ENCODE results near the gene CCL21. TPM values are rescaled to one million over a fixed set of nuclear protein-coding genes. Genes with fewer than 3 reads are reported as not detected.

CCL21 gene
- total and polyA plus RNA-seq, 2 of the 8 experiments (the other 6 are each of a cell fraction or from before 2014, with no cell fraction given): not detected

DNA sequence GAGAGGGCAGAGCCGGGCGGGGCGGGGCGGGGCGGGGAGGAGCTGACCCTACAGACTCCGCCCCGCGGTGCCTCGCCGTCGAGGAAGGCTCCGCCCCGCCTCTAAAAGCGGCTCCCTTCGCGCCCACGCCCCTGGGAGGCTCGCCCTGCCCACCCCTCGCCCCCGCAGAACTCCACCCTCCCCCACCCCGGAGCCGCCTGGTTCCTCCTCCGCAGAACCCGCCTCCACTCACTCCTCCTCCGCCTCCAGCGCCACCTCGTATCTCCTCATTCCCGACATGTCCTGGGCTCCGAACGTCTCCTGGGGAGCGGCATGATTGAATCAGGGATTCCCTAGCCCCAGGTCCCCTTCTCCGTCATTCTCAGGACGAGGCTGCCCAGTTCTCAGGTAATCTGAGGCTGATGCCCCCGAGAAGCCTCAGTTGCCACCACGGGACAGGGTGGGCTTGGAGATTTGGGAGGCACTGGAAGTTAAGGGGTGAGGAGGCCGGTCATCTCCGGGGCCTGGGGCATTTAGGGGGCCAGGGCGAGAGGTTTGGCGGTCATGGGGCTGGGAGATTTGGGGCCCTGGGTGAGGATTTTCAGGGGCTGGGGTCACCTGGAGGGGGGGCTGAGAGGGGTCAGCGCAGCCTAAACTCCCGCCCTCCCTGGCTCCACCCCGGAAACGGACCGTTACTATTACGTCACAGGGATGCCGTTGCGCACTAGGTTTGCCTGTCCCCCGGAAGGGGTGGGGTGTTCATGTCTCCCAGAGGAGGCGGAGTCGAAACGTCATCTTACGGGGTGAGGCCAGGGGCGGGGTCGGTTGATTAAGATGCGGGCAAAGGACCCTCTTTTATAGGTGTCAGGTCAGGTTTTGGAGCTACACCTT is 44.3 kb downstream of the CCL21 start (continued):
- no peak for TF ChIP-seq ATF3 (IDR thresholded peaks at IDR 0.05; ENCODE audit: insufficient read depth, low read depth, low read length)
- no peak for TF ChIP-seq EZH2 (IDR thresholded peaks at IDR 0.05; ENCODE audit: low read depth, low read length, severe bottlenecking)
- TF ChIP-seq SAP30 (IDR thresholded peaks at IDR 0.05; ENCODE audit: insufficient read depth, insufficient replicate concordance, low read length): peak; percentile 26
- 0 out of 4 replicates have a peak, but pooled peaks of 1 of the 2 experiments have one; percentile 41 for TF ChIP-seq SIN3A (conservative IDR thresholded peaks at IDR 0.05 in 1 of 2, IDR thresholded peaks at IDR 0.05 in 1 of 2; ENCODE audit: low read depth in 1 of 2, low read length in 2 of 2)
- peak; percentile 87 for TF ChIP-seq POLR2AphosphoS5 (IDR thresholded peaks at IDR 0.05; ENCODE audit: low read depth, low read length)
- TF ChIP-seq KDM4A (IDR thresholded peaks at IDR 0.05; ENCODE audit: low read depth, low read length, severe bottlenecking): peak; percentile 26
- no peak for TF ChIP-seq YY1 (IDR thresholded peaks at IDR 0.05; ENCODE audit: low read depth, low read length)
- TF ChIP-seq GTF2F1 (IDR thresholded peaks at IDR 0.05; ENCODE audit: borderline replicate concordance, low read depth, low read length): no peak
- TF ChIP-seq, protein P1, sequence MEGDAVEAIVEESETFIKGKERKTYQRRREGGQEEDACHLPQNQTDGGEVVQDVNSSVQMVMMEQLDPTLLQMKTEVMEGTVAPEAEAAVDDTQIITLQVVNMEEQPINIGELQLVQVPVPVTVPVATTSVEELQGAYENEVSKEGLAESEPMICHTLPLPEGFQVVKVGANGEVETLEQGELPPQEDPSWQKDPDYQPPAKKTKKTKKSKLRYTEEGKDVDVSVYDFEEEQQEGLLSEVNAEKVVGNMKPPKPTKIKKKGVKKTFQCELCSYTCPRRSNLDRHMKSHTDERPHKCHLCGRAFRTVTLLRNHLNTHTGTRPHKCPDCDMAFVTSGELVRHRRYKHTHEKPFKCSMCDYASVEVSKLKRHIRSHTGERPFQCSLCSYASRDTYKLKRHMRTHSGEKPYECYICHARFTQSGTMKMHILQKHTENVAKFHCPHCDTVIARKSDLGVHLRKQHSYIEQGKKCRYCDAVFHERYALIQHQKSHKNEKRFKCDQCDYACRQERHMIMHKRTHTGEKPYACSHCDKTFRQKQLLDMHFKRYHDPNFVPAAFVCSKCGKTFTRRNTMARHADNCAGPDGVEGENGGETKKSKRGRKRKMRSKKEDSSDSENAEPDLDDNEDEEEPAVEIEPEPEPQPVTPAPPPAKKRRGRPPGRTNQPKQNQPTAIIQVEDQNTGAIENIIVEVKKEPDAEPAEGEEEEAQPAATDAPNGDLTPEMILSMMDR (IDR thresholded peaks at IDR 0.05; ENCODE audit: control extremely low read depth in 1 of 3, insufficient read depth in 1 of 3, low read depth in 1 of 3, low read length in 3 of 3): 0 out of 4 replicates have a peak, but pooled peaks of 1 of the 3 experiments have one; percentile 5
- TF ChIP-seq, protein P2, sequence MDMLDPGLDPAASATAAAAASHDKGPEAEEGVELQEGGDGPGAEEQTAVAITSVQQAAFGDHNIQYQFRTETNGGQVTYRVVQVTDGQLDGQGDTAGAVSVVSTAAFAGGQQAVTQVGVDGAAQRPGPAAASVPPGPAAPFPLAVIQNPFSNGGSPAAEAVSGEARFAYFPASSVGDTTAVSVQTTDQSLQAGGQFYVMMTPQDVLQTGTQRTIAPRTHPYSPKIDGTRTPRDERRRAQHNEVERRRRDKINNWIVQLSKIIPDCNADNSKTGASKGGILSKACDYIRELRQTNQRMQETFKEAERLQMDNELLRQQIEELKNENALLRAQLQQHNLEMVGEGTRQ (IDR thresholded peaks at IDR 0.05; ENCODE audit: low read length): no peak
- TF ChIP-seq KDM1A (IDR thresholded peaks at IDR 0.05; ENCODE audit: borderline replicate concordance, low read length): no peak
- TF ChIP-seq HDAC6 (IDR thresholded peaks at IDR 0.05; ENCODE audit: low read depth, low read length): no peak
- TF ChIP-seq BRCA1 (IDR thresholded peaks at IDR 0.05; ENCODE audit: low read depth, low read length): no peak; the same call in 1 of the 2 replicates
- TF ChIP-seq TEAD4 (IDR thresholded peaks at IDR 0.05; ENCODE audit: low read depth, low read length): no peak
- no peak for TF ChIP-seq SIX5 (IDR thresholded peaks at IDR 0.05; ENCODE audit: low read depth, low read length)
- TF ChIP-seq MAX (IDR thresholded peaks at IDR 0.05): peak; percentile 32; the same call in 1 of the 2 replicates
- no peak for TF ChIP-seq RFX5 (IDR thresholded peaks at IDR 0.05; ENCODE audit: borderline replicate concordance, low read depth, low read length)
- TF ChIP-seq CREB1 (IDR thresholded peaks at IDR 0.05): peak; percentile 98

Data from H1 (cell line).